Measurements from ENCODE around the gene PSMD13.

The PSMD13 gene

GRCh38 chr11:297586-298405, 61.0 kb downstream of the PSMD13 start:
- DNase-seq (ENCODE audit: low read depth in 4 of 4, low spot score in 1 of 4) = no peak

GRCh38 chr11:298406-299065, 61.8 kb downstream of the PSMD13 start:
- DNase-seq (ENCODE audit: low read depth in 4 of 4, low spot score in 1 of 4) = no peak

- DNase-seq (ENCODE audit: low read depth in 4 of 4, low spot score in 1 of 4) = no peak
These were observed 62.5 kb downstream of the PSMD13 start, which contains the start of gene IFITM5 for GRCh38 chr11:299081-299891. Gene IFITM5 (minus strand): TSS chr11:299526. CDS start chr11:299490, 36 bp downstream.

- no peak for DNase-seq (ENCODE audit: low read depth in 4 of 4, low spot score in 1 of 4)
These were observed 63.4 kb downstream of the PSMD13 start for GRCh38 chr11:299951-300735.

Data from stimulated activated CD4-positive, alpha-beta T cell treated with anti-CD3 and anti-CD28 coated beads, Interleukin-1b, Interleukin-23, amount 100 ng/mL, for 24 hours (primary cell).